HepG2 (cell line): ENCODE data around the gene FMNL2. TPM values are rescaled to one million over a fixed set of nuclear protein-coding genes. Genes with fewer than 3 reads are reported as not detected.

Experiments
- BCL6 ChIP-seq: IDR thresholded peaks from 2 replicates; pipeline ENCODE4 v1.6.1; 2016; ENCODE audit warnings: missing genetic modification reagents, missing compliant biosample characterization
- DMAP1 ChIP-seq: IDR thresholded peaks from 2 replicates; pipeline ENCODE4 v1.6.1; 2016
- FOSL1 ChIP-seq: sonication (generic); formaldehyde crosslinking; IDR thresholded peaks from 2 replicates; pipeline ENCODE4 v1.9.0; 2021; ENCODE audit warnings: missing genetic modification reagents, borderline replicate concordance
- GTF3A ChIP-seq: sonication (generic); formaldehyde crosslinking; conservative IDR thresholded peaks from 2 replicates; pipeline ENCODE4 v1.4.0; 2020; ENCODE audit warnings: mild to moderate bottlenecking, missing genetic modification reagents
- HMGXB3 ChIP-seq: sonication (generic); formaldehyde crosslinking; IDR thresholded peaks from 2 replicates; pipeline ENCODE4 v1.4.0; 2020; ENCODE audit warnings: missing genetic modification reagents, borderline replicate concordance
- KDM2A ChIP-seq: sonication (generic); formaldehyde crosslinking; IDR thresholded peaks from 2 replicates; pipeline ENCODE4 v1.4.0; 2020; ENCODE audit warnings: low read depth, missing genetic modification reagents, borderline replicate concordance
- MEF2D ChIP-seq: sonication (generic); formaldehyde crosslinking; IDR thresholded peaks from 2 replicates; pipeline ENCODE4 v1.5.1; 2020; ENCODE audit warnings: mild to moderate bottlenecking, missing genetic modification reagents
- MEIS2 ChIP-seq: sonication (generic); formaldehyde crosslinking; IDR thresholded peaks from 2 replicates; pipeline ENCODE4 v1.9.0; 2021; ENCODE audit warnings: mild to moderate bottlenecking, missing genetic modification reagents
- NAIF1 ChIP-seq: sonication (generic); formaldehyde crosslinking; IDR thresholded peaks from 2 replicates; pipeline ENCODE4 v1.5.0; 2020; ENCODE audit warnings: mild to moderate bottlenecking, missing genetic modification reagents, borderline replicate concordance
- NPAS2 ChIP-seq: sonication (generic); formaldehyde crosslinking; IDR thresholded peaks from 2 replicates; pipeline ENCODE4 v1.8.0; 2022; ENCODE audit warnings: mild to moderate bottlenecking, missing genetic modification reagents, borderline replicate concordance
- SATB2 ChIP-seq: sonication (generic); formaldehyde crosslinking; IDR thresholded peaks from 2 replicates; pipeline ENCODE4 v1.5.0; 2020; ENCODE audit warnings: missing genetic modification reagents
- SP1 ChIP-seq, 2 experiments: fragments of 450-650 bp in 1 of 2; sonication (generic) in 1 of 2; formaldehyde crosslinking in 1 of 2; IDR thresholded peaks; 2 replicates each; pipeline versions ENCODE4 v1.4.0 to v1.6.1; 2016 to 2020; ENCODE audit warnings: missing genetic modification reagents in 1 of 2
- TARDBP ChIP-seq: sonication (generic); formaldehyde crosslinking; IDR thresholded peaks from 2 replicates; pipeline ENCODE4 v1.8.0; 2022; ENCODE audit warnings: mild to moderate bottlenecking, missing genetic modification reagents
- TBP ChIP-seq: sonication (generic); formaldehyde crosslinking; IDR thresholded peaks from 2 replicates; pipeline ENCODE4 v1.5.0; 2020; ENCODE audit warnings: missing genetic modification reagents
- TERF1 ChIP-seq: sonication (generic); formaldehyde crosslinking; IDR thresholded peaks from 2 replicates; pipeline ENCODE4 v1.8.0; 2022; ENCODE audit warnings: mild to moderate bottlenecking, missing genetic modification reagents, moderate library complexity
- ZNF235 ChIP-seq: sonication (generic); formaldehyde crosslinking; IDR thresholded peaks from 2 replicates; pipeline ENCODE4 v1.8.1; 2023; ENCODE audit warnings: mild to moderate bottlenecking, missing genetic modification reagents, borderline replicate concordance
- ZNF260 ChIP-seq: sonication (generic); formaldehyde crosslinking; IDR thresholded peaks from 2 replicates; pipeline ENCODE4 v1.4.0; 2020; ENCODE audit warnings: missing genetic modification reagents, low read depth, mild to moderate bottlenecking, borderline replicate concordance
- ZNF382 ChIP-seq: sonication (generic); formaldehyde crosslinking; IDR thresholded peaks from 2 replicates; pipeline ENCODE4 v1.5.0; 2020; ENCODE audit warnings: missing genetic modification reagents, mild to moderate bottlenecking, borderline replicate concordance
- ZNF414 ChIP-seq: sonication (generic); formaldehyde crosslinking; IDR thresholded peaks from 2 replicates; pipeline ENCODE4 v1.5.0; 2020; ENCODE audit warnings: missing genetic modification reagents
- ZNF546 ChIP-seq: sonication (generic); formaldehyde crosslinking; conservative IDR thresholded peaks from 2 replicates; pipeline ENCODE4 v1.8.1; 2023; ENCODE audit warnings: mild to moderate bottlenecking, missing genetic modification reagents
- ZNF652 ChIP-seq: IDR thresholded peaks from 2 replicates; pipeline ENCODE4 v1.6.1; 2016; ENCODE audit warnings: low read depth, borderline replicate concordance
- ZNF724P ChIP-seq: sonication (generic); formaldehyde crosslinking; IDR thresholded peaks from 2 replicates; pipeline ENCODE4 v1.8.0; 2022; ENCODE audit warnings: missing genetic modification reagents, borderline replicate concordance
- ZNF749 ChIP-seq: sonication (generic); formaldehyde crosslinking; IDR thresholded peaks from 2 replicates; pipeline ENCODE4 v1.8.0; 2022; ENCODE audit warnings: mild to moderate bottlenecking, missing genetic modification reagents, moderate library complexity, borderline replicate concordance
- polyA plus RNA-seq, 8 experiments: library from polyadenylated mRNA; depleted of rRNA in 3 of 8; stranded (reverse) in 7 of 8; unstranded in 1 of 8; fragments of >200 nt; fragmentation: Illumina TruSeq in 4 of 8; extraction: Trizol in 4 of 8; gene quantifications; 2 replicates each; pipeline versions ENCODE4 v1.2.1 to v1.2.3, GENCODE V29; 2011 to 2016; ENCODE audit warnings: low read depth in 4 of 8, missing spikeins in 1 of 8, mixed read lengths in 1 of 8; ENCODE audit not compliant: insufficient read depth in 1 of 8
- total RNA-seq, 5 experiments: library from RNA; depleted of rRNA; stranded (reverse); fragments of >200 nt; fragmentation: Illumina TruSeq; extraction: Trizol; gene quantifications; 2 replicates each; pipeline ENCODE4 v1.2.3, GENCODE V29; 2016; ENCODE audit warnings: low read depth in 1 of 5

FMNL2 gene
- total and polyA plus RNA-seq, 2 of the 13 experiments (the other 11 are each of a cell fraction or from before 2014, with no cell fraction given), result 66.5 to 67.7 TPM

GRCh38 chr2:152409386-152410164 lies 74.6 kb downstream of the FMNL2 start (continued):
- TF ChIP-seq HMGXB3 (CRISPR knock-in tag) (no peak), ZNF652 (CRISPR knock-in tag) (0 out of 2 replicates have a peak, but pooled peaks have one; percentile 8), ZNF546 (CRISPR knock-in tag) (no peak), ZNF235 (CRISPR knock-in tag) (no peak), TBP (CRISPR knock-in tag) (no peak), SATB2 (CRISPR knock-in tag) (0 out of 2 replicates have a peak, but pooled peaks have one; percentile 40), GTF3A (CRISPR knock-in tag) (no peak), ZNF382 (no peak), NAIF1 (CRISPR knock-in tag) (0 out of 2 replicates have a peak, but pooled peaks have one; percentile 31), ZNF260 (CRISPR knock-in tag) (no peak), TERF1 (CRISPR knock-in tag) (no peak), ZNF414 (CRISPR knock-in tag) (no peak), TARDBP (CRISPR knock-in tag) (0 out of 2 replicates have a peak, but pooled peaks have one; percentile 75), FOSL1 (CRISPR knock-in tag) (peak; percentile 63; the same call in 1 of the 2 replicates), NPAS2 (CRISPR knock-in tag) (no peak), BCL6 (CRISPR knock-in tag) (no peak), MEF2D (0 out of 2 replicates have a peak, but pooled peaks have one; percentile 48), SP1 (IDR thresholded peaks at IDR 0.05) (no peak), SP1 (CRISPR knock-in tag; IDR thresholded peaks at IDR 0.05) (no peak), KDM2A (CRISPR knock-in tag) (0 out of 2 replicates have a peak, but pooled peaks have one; percentile 7), ZNF749 (CRISPR knock-in tag) (no peak), ZNF724P (CRISPR knock-in tag) (peak; percentile 8; the same call in 1 of the 2 replicates), MEIS2 (no peak), DMAP1 (CRISPR knock-in tag) (peak; percentile 21; the same call in 1 of the 2 replicates)
